MM.1S (cell line): ENCODE results near the gene HEBP1.

Experiments used
- DNase-seq: peaks from one replicate; pipeline ENCODE4 v3.0.0-alpha.2; 2015
- H2AFZ ChIP-seq: fragments of 300-600 bp; sonication (generic); 2 replicates; pipeline ENCODE4 v1.6.0; 2016; ENCODE audit warnings: antibody characterized with exemption, low read length
- H3F3A ChIP-seq: fragments of 300-600 bp; sonication (generic); 2 replicates; pipeline ENCODE4 v1.6.1; 2016; ENCODE audit warnings: mild to moderate bottlenecking, antibody characterized with exemption, low read length, moderate library complexity, mixed read lengths; ENCODE audit not compliant: insufficient read depth
- H3K27ac ChIP-seq: fragments of 300-600 bp; sonication (generic); 2 replicates; pipeline ENCODE4 v1.5.1; 2016; ENCODE audit warnings: mild to moderate bottlenecking, low read length
- H3K27me3 ChIP-seq: fragments of 300-600 bp; sonication (generic); replicated peaks from 2 replicates; pipeline ENCODE4 v1.6.0; 2016; ENCODE audit warnings: low read length; ENCODE audit not compliant: insufficient read depth
- H3K36me3 ChIP-seq: fragments of 300-600 bp; sonication (generic); replicated peaks from 2 replicates; pipeline ENCODE4 v1.6.1; 2016; ENCODE audit warnings: mild to moderate bottlenecking, low read length, mixed read lengths; ENCODE audit not compliant: insufficient read depth
- H3K4me1 ChIP-seq: fragments of 300-600 bp; sonication (generic); 2 replicates; pipeline ENCODE4 v1.6.1; 2016; ENCODE audit warnings: low read length, mixed read lengths
- H3K4me2 ChIP-seq: fragments of 300-600 bp; sonication (generic); 2 replicates; pipeline ENCODE4 v1.6.0; 2016; ENCODE audit warnings: low read depth, low read length
- H3K4me3 ChIP-seq: fragments of 300-600 bp; sonication (generic); 2 replicates; pipeline ENCODE4 v1.5.1; 2016; ENCODE audit warnings: low read length, mixed read lengths
- H3K79me2 ChIP-seq: fragments of 300-600 bp; sonication (generic); 2 replicates; pipeline ENCODE4 v1.6.1; 2016; ENCODE audit warnings: mixed run types, low read length, mixed read lengths
- H3K9ac ChIP-seq: fragments of 300-600 bp; sonication (generic); 2 replicates; pipeline ENCODE4 v1.6.1; 2016; ENCODE audit warnings: low read length, mixed read lengths
- H3K9me2 ChIP-seq: fragments of 300-600 bp; sonication (generic); replicated peaks from 2 replicates; pipeline ENCODE4 v1.6.1; 2016; ENCODE audit warnings: mild to moderate bottlenecking, low read length, mixed read lengths; ENCODE audit not compliant: insufficient read depth
- H3K9me3 ChIP-seq: fragments of 300-600 bp; sonication (generic); replicated peaks from 2 replicates; pipeline ENCODE4 v1.6.1; 2016; ENCODE audit warnings: mild to moderate bottlenecking, low read length, mixed read lengths; ENCODE audit not compliant: insufficient read depth
- H4K20me1 ChIP-seq: fragments of 300-600 bp; sonication (generic); 2 replicates; pipeline ENCODE4 v1.6.1; 2016; ENCODE audit warnings: mild to moderate bottlenecking, low read length, moderate library complexity, mixed read lengths; ENCODE audit not compliant: insufficient read depth
- EZH2 ChIP-seq: fragments of 300-600 bp; sonication (generic); optimal IDR thresholded peaks from 2 replicates; pipeline ENCODE3; 2017; ENCODE audit warnings: low read depth, mild to moderate bottlenecking, antibody characterized with exemption, low read length, mixed read lengths
- EZH2phosphoT487 ChIP-seq: fragments of 300-600 bp; sonication (generic); IDR thresholded peaks from 2 replicates; pipeline ENCODE4 v1.6.1; 2018; ENCODE audit warnings: antibody characterized with exemption, low read length
- TF ChIP-seq, protein P1 (sequence below): fragments of 300-600 bp; sonication (generic); IDR thresholded peaks from 2 replicates; pipeline ENCODE4 v1.5.1; 2016; ENCODE audit warnings: antibody characterized with exemption, low read length, mixed read lengths

The HEBP1 gene

GRCh38 chr12:13008741-13009380 is 8.8 kb upstream of the HEBP1 start:
- H3K27ac ChIP-seq, result no peak overlapping the region
- no peaks in the 10 kb centered on the region for H3K79me2 ChIP-seq
- no peaks in the 10 kb centered on the region for H3K27me3 ChIP-seq
- H3K9ac ChIP-seq, result no peak overlapping the region
- H3F3A ChIP-seq, result no peaks in the 10 kb centered on the region
- H3K4me1 ChIP-seq, result no peaks in the 10 kb centered on the region
- no peaks in the 10 kb centered on the region for H4K20me1 ChIP-seq
- no peaks in the 10 kb centered on the region for H3K36me3 ChIP-seq
- DNase-seq, result no peak
- TF ChIP-seq EZH2phosphoT487, result no peak
- TF ChIP-seq, protein P1, sequence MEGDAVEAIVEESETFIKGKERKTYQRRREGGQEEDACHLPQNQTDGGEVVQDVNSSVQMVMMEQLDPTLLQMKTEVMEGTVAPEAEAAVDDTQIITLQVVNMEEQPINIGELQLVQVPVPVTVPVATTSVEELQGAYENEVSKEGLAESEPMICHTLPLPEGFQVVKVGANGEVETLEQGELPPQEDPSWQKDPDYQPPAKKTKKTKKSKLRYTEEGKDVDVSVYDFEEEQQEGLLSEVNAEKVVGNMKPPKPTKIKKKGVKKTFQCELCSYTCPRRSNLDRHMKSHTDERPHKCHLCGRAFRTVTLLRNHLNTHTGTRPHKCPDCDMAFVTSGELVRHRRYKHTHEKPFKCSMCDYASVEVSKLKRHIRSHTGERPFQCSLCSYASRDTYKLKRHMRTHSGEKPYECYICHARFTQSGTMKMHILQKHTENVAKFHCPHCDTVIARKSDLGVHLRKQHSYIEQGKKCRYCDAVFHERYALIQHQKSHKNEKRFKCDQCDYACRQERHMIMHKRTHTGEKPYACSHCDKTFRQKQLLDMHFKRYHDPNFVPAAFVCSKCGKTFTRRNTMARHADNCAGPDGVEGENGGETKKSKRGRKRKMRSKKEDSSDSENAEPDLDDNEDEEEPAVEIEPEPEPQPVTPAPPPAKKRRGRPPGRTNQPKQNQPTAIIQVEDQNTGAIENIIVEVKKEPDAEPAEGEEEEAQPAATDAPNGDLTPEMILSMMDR, result no peak
- TF ChIP-seq EZH2, result no peak
- H2AFZ ChIP-seq, result no peak overlapping the region
- H3K9me2 ChIP-seq, result no peaks in the 10 kb centered on the region
- no peak overlapping the region for H3K4me2 ChIP-seq
- no peak overlapping the region for H3K4me3 ChIP-seq
- no peaks in the 10 kb centered on the region for H3K9me3 ChIP-seq

- Histone ChIP-seq H2AFZ (no peak overlapping the region), H3K9ac (no peak overlapping the region), H3K36me3 (no peaks in the 10 kb centered on the region), H3F3A (no peaks in the 10 kb centered on the region), H3K4me3 (no peak overlapping the region), H4K20me1 (no peaks in the 10 kb centered on the region), H3K27ac (no peak overlapping the region), H3K9me2 (no peaks in the 10 kb centered on the region), H3K27me3 (no peaks in the 10 kb centered on the region), H3K9me3 (no peaks in the 10 kb centered on the region), H3K4me2 (no peak overlapping the region), H3K79me2 (no peaks in the 10 kb centered on the region), H3K4me1 (no peaks in the 10 kb centered on the region)
- DNase-seq, result no peak
- TF ChIP-seq EZH2 (no peak), EZH2phosphoT487 (no peak)
- TF ChIP-seq, protein P1, result no peak
Observed at GRCh38 chr12:13007496-13008233, 7.6 kb upstream of the HEBP1 start.

DNA sequence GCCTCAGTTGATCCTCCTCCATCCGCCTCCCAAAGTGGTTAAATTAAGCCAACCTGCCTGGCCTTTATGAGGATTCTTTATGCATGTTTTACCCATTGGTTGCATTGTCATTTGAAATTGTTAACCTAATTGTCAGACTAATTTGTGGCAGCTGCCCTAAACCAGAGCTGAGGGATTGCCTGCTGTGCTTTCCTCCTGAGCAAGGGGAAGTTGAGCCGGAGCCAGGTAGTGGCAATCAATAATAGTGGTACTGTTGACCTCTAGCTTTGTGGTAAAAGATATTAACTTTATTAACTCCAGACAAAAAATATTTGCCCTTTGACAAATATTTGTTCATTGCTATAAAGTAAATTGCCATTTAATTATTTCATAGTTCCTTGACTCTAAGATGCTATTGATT is 5.6 kb upstream of the HEBP1 start:
- H3K36me3 ChIP-seq, result no peaks in the 10 kb centered on the region
- 0 out of 2 replicates have a peak, but pooled peaks cover 3% of the 10 kb centered on the region for H3K4me1 ChIP-seq
- H3K27ac ChIP-seq, result no peak overlapping the region
- no peaks in the 10 kb centered on the region for H3K27me3 ChIP-seq
- no peak overlapping the region for H2AFZ ChIP-seq
- no peaks in the 10 kb centered on the region for H4K20me1 ChIP-seq
- no peaks in the 10 kb centered on the region for H3K9me3 ChIP-seq
- H3K9ac ChIP-seq, result no peak overlapping the region
- no peaks in the 10 kb centered on the region for H3K9me2 ChIP-seq
- H3F3A ChIP-seq, result peaks cover 5% of the 10 kb centered on the region
- no peak overlapping the region for H3K4me3 ChIP-seq
- DNase-seq, result no peak
- H3K4me2 ChIP-seq, result no peak overlapping the region
- TF ChIP-seq EZH2phosphoT487 (no peak), EZH2 (no peak)
- TF ChIP-seq, protein P1, result no peak
- H3K79me2 ChIP-seq, result no peaks in the 10 kb centered on the region
